Measurements from ENCODE around the gene SMIM1.
A peak's percentile ranks its signal among the peaks of the same experiment; 100 is the strongest.

SMIM1 gene

DNA sequence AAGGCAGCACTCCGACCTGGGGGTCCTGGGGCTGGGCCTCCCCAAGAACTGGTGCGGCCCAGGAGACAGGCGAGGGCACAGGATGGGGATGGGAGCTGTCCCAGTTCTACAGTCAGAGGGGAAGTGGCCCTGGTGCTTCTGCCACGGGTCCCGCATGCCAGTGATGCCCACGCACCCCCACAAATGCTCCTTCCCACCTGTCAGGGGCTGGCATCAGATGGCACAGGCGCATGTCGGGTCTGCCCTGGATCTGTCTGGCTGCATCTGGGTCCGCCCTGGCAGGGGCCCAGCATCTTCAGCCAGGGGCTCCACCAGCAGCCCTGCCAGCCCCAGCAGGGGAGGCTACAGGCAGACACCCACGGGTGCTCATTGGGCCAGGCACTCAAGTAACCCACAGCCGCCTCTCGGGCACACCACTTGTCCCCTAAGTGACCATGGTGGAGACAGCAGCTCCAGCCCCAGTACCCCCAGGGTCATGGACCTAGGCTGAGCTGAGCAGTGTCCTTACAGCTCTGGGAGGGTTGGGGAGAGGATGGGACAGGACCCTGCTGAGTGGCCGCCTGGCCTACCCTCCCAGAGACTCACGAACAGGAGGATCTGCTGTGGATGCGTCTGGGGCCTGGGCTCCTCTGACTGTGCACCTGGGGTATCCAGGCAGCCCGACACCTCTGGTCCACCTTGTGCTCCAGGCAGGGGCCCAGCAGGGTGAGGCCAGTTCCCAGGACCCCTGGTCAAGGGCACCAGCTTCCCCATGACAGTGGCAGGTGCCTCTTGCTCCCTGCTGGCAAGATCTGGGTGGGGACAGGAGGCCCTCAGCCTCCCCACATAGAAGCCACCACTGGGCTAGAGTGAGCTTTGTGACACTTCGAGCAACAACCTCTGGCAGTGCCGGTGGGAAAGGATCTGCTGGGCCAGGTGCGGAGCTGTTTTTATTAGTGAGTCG, 5.4 kb downstream of the SMIM1 start:
- no peak for DNase-seq

DNA sequence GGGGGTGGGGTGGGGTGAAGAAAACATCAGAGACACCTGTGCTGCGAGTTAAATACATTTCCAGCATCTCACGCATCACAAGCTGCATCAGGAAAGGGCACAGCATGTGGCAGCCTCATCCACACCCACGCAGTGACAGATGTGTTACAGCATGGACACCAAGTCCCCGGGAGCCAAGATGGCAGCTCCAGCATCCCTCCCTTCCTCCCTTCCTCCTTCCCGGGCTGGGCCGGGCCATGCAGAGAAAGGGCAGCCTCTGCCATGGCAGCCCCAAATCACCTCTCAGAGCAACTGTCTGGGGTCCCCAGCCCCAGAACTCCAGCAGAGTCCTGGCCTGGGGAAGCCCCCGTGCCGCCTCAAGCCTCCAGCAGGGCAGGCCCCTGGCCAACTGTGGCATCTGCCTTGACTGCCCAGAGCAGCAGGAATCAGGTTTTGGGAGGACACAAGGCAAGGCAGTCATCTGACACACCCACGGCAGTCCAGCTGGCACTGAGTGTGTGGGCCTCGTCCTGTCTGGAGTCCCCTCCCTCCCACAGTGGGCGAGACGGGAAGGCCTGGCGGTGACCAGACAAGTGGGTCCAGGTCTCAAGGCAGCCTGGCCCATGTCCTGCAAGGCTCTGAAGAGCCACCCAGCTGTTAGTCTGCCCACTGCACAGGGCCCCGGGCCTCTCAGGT, 6.2 kb downstream of the SMIM1 start:
- DNase-seq = no peak

DNA sequence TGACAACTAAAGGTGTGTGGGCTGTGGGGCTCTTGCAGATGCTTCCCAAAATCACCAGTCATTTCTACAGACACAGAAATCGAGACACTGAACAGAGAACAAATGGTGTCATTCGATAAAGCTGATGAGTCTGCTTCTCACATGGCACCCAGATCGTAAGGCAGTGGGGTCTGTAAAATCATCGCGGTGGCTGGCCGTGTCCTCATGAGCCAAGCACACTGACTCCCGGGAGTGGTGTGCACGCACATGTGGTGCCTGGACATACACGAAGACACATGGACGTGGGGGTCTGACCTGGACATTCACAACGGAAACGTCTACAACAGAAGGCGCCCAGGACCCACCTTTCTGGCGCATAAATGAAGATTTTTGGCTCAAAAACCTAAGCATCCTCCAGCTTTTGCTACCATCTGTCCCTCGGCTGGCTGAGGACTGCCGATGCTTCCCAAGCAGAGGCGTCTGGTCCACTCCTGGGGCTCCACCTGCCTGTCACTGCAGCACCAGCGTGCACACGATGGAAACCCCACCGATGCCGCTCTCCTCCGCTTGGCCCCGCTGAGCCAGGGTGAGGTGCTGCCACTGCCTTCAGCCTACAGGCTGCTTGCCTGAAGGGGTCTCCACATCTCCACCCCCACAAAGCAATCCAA, 6.8 kb downstream of the SMIM1 start:
- DNase-seq = no peak

DNA sequence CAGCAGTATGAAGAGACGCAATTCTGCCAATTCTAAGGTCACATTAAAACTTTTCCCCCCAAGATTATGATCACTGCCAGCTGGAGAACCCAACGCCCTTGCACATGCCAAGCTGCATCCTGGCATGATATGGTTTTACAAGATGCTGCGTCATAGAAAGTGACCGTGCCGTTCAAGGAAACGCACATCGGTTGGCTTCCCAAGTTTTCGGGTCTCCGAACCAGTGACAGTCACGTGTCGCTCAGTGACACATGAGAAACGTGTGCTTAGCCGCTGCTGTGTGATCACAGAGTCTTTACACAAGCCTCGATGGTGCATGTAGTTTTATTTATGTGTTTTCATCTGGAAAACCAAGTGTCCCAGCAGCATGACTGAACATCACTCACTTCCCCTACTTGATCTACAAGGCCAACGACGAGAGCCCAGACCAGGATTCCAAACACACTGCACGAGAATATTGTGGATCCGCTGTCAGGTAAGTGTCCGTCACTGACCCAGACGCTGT, 7.4 kb downstream of the SMIM1 start:
- DNase-seq = no peak

DNA sequence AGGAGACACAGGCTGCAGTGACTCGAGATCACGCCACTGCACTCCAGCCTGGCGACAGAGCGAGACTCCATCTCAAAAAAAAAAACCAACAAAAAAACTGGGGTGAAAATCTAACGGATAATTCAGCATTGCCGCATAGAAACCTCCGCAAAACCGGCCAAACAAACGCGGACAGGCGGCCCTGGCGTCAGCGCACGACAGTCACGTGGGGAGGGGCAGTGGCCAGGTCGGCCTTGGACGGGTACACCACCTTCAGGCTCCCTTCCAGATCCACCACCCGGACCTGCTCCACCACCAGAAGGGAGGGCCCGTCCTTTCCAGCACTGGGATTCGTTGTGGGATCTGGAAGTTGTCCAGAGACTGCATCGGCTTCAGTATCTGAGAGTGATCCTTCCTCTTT, 8.4 kb downstream of the SMIM1 start:
- no peak for DNase-seq

DNA sequence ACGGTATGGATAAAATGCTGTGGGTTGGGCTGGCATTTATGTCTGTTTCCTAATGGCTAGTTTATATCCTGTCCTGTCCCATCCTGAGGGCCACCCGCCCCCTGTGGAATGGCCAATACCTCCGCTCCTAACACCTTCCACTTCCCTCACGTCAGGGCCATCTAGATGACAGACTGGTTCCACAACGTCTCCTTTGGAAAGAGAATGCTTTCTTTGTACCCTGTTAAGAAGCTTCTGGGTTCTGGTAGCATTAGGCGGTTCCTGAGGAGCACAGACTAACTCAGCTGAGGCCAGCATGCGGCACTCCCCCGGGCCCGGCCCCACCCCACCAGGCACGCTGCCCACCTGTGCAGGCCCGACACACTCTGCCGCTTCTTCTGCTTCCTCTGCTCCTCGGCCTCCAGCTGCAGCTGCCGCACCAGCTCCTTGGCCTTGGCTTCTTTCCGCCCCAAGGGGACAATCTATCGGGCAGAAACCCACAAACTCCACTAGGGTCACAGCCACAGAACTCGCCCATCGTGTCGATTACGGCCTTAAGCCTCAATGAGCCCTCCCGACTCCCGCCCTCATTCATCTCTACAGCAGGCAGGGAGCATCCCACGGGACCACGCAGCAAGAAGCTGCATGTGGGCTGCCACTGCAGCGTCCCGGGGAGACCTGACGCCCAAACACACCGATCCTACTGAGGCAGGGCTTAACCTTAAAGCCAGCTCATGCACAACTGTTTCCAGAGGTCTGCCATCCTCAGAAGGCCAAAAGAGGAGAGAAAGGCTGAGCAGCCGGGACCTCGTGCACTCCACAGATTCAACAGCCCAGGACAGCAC, 11.3 kb downstream of the SMIM1 start:
- DNase-seq = no peak

DNA sequence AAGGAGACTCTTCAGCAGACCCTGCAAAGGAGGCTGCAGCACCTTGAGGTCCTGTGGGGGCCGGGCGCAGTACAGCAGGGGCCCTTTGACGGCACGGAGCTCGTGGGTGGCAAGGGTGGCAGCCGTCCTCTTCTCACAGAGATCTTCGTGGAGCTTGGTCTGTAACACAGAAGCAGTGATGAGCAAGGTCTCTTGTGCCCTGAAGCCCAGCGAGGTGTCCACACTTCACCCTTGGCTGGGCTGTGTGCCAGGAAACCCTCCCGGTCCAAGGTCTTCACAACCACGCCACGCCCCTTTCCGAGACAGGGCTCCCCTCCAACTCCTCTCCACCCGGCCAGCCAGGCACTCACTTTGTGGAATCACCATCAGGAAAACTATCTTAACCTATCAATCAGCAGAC, 12.5 kb downstream of the SMIM1 start:
- DNase-seq = no peak

DNA sequence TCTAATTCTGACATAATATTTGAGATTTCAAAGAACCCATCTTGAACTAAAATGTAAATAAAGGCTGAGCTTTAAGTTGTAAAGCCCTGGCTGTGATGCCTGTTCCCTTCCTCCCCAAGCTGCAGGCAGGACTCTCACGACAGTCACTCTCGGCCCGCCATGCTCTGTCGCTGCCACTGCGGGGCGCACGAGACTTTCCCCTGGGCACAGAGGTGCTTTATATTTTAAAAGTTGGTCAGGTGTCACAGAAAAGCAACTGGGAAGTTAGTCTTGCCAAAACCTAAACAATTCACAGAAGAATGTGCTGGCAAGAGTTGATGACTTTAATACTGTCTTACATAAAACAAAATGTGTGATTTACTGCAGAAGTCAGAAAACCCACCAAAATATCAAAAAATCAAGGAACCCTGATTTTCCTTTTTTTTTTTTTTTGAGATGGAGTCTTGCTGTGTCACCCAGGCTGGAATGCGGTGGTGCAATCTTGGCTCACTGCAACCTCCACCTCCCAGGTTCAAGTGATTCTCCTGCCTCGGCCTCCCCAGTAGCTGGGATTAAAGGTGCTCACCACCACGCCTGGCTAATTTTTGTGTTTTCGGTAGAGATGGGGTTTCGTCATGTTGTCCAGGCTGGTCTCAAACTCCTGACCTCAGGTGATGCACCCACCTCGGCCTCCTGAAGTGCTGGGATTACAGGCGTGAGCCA, 13.1 kb downstream of the SMIM1 start:
- no peak for DNase-seq

DNA sequence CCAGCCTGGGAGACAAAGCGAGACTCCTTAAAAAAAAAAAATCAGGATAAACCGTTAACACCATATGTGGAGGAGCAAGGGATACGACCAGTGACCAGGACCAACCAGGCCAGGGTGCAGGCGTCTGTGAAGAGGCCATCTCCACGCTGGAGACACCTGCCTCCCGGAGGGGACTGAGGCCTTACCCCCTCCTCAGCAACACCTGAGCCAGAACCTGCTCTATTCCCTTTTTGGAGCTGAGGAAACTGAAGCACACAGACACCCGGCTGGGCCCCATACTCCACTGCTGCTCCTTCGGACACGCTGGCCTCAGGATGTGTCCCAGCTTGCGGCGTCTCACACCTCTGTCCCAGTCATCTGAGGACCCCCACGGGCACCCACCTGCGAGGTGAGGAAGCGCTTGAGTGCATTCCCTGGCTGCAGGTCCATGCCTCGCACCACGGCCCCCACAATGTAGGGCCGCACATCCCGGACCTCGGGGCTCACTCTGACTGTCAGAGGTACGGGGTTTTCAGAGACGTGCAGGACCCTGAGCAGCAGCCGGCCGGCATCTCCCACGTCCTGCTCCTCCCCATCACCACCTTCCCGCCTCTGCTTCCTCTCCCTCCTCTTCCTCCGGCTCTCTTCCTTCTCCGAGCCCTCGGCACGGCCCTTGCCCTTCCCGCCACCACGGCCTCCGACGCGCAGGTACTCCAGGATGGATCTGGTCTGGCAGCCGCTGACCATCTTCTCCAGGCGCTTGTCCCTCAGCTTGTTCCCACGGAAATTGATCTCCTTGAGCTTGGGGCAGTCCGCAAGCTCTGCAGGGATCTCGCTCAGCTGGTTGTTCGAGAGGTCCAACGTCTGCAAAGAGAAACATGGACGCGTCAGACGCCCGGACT, 14.2 kb downstream of the SMIM1 start:
- DNase-seq = no peak

DNA sequence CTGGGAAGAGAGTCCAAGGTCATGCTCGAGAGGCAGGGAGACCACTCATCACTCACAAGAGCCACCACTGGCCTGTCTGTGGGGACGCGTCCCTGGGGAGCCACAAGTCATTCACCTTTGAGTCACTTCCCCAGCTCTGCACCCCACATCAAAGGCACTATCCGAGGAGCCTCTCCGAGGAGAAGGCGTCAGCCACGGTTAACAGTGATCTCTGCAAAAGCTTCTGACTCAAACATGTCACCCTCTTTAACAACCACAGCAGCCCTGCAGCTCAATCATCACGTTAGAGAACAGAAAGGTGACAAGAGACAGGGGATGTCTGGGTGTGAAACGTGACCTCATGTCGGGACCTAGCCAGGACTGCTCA, 14.8 kb downstream of the SMIM1 start:
- no peak for DNase-seq

DNA sequence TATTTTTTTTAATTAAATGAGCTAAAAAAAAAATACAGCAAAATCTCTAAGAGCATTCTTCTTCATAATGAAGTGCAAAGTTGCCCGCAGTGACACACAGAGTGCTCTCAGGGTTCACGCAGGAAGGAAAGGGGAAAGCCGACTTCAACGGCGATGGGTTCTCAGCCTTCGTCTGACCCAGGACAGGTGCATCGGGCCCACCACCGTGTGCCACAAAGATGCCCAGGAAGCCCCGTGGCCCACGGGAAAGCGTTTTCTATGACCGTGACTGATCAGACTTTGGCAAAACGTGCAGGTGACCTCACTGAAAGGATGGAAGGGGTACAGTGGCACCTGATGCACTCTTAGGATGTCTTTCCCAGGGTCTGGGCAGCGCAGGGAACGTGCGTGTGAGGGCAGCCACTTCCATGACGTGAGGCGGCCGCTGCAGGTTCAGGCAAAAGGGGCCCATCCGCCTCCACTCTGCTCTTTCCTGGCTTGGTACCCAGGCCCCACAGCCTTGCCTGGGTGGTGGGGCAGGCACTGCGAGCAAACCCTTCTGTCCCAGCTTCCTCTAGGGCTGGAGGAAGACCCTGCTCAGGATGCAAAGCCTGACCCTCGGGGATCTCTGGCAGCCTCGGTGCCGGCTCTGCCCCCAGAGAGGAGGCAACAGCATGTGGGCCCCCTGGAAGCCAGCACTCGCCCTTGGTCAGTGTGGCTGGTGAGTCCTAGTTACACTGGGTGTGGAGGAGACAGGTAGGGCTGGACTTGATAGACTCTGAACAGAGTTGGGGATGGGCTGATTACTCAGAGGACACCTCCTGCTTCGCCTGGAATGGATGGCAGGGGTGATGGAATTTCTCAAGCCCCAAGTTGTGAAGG, 15.4 kb downstream of the SMIM1 start:
- no peak for DNase-seq

DNA sequence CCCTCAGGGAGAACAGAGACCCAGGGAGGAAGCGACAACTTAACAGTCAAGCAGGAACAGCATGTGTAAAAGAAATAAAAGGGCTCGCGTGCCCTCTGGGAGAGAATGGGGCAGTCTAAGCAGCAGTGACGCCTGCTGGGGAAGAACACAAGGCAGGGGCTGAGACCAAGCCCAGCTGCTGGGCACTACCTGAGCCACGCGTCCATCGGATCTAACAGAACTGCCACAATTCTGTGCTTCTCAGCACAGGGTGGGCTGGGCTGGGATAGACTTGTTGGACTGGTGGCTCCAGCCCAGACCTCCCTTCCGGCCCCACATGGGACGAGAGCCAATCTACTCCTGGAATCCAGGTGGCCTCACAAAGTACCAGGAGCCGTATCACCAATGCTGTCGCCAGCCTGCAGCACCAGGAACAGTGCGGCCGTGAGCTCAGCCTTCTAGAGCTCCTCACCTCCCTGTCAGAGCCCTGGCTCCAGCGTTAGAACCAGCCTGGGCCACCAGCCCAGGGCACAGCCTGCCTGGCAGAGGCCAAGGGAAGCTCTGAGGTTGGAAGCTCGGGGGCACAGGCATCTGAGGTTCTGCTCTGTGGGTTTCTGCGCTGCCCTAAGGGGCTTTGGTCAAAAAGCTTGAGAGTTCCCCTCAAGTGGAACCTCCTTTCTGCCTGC, 16.3 kb downstream of the SMIM1 start:
- no peak for DNase-seq

DNA sequence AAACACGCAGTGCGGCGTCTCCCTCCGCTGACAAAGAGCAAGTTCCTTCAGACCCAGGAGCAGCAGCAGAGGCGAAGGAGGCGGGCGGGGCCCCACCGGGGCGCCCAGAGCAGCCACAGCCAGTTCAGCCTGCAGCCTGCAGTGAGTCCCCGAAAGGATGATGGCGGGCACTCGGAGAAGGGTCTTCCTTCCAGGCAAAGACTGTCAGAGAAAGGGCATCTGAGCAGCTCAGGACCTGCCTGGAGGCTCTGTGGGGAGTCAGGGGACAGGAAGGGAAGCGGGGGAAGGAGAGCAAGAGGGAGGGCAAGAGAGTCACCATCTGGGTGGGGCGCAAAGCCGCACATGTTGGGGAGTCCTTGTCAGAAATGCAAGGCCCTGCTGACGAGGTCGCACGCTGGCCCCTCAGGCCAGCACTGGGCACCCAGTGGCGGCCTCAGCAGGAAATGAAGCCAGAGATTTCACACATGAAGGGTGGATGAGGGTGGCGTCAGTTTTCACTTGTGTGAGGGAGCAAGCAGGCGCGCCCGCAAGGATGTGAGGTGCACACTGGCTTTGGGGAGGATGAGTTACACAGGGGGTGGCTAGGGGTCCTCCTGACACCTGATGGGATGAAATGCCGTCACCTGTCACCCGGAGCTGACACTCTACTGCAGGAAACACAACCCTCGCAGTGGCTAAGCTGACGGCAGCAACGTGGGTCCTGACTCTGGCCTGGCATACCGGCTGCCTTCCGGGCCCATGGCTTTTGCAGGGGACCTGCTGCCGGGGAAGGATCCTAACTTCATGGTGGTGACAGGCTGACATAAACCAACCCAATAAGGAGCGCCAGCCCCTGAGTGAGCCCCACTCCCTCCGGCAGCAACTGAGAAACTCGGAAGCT, 17.1 kb downstream of the SMIM1 start:
- no peak for DNase-seq

DNA sequence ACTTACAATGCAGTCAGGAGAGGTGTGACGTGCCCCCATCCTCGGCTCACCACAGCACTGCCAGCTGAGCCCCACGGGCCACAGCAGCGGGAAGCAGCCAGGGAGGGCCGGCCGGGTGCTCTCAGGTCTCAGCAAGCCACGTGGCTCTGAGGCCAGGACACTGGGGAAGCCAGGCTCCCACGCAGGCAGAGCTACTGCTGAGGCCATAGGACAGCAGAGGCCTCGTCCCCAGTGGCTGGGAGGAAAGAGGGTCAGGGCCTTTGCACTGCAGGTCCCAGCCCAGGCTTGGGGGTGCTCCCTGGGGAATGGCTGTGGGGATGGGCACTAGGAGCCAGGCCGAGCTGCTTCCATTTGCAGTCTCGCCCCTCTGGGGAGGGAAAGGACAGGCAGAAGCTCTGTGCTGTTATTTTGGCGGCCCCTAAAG, 18.0 kb downstream of the SMIM1 start:
- no peak for DNase-seq

DNA sequence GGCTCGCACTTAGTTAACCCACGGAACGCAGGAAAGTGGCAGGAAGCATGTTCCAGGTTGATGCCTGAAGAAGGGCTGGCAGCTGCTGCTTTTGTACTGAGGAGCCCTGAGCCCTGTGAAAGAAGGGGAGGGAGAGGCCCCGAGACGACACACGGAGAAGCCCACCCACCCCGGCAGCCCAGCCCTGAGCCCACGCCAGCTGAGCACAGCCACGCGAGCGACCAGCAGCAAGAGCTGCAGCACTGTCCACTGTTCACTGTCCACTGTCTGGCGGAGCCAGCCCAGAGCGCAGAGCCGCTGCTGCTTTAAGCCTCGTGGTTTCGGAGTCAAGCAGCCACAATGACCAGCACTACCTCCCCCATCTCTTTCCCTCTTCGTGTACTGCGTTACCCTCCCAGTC, 18.4 kb downstream of the SMIM1 start:
- no peak for DNase-seq

DNA sequence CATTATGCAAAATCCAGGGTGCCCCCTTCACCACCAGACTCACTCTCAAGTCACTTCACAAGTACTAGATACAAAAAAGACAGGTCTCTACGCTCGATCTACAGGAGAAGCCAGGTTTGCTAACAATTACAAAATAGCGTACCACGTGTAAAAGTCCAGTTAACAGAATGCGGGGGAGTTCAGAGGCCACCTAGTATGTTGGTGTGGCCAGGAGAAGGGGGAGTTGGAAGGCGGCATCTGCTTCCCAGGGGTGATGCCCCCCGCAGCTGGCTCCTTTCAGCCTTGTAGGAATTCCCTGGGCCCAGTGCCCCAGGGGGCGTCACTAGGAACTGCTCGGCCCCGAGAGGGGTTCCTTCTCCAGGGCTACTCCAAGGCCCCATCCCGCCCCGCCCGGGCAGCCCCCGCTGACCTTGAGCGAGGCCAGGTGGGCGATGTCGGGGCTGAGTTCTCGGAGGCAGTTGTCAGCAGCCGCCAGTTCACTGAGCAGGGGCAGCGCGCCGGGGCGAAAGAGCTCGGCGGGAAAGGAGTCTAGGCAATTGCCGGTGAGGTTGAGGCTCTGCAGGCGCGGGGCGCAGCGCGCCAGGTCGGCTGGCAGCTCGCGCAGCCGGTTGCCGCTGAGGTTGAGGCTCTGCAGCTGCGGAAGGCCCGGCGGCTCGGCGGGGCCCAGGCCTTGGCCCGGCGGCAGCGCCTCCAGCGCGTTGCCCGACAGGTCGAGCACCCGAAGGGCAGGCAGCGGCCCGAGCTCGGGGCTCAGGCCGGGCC, 23.1 kb downstream of the SMIM1 start:
- DNase-seq = no peak

DNA sequence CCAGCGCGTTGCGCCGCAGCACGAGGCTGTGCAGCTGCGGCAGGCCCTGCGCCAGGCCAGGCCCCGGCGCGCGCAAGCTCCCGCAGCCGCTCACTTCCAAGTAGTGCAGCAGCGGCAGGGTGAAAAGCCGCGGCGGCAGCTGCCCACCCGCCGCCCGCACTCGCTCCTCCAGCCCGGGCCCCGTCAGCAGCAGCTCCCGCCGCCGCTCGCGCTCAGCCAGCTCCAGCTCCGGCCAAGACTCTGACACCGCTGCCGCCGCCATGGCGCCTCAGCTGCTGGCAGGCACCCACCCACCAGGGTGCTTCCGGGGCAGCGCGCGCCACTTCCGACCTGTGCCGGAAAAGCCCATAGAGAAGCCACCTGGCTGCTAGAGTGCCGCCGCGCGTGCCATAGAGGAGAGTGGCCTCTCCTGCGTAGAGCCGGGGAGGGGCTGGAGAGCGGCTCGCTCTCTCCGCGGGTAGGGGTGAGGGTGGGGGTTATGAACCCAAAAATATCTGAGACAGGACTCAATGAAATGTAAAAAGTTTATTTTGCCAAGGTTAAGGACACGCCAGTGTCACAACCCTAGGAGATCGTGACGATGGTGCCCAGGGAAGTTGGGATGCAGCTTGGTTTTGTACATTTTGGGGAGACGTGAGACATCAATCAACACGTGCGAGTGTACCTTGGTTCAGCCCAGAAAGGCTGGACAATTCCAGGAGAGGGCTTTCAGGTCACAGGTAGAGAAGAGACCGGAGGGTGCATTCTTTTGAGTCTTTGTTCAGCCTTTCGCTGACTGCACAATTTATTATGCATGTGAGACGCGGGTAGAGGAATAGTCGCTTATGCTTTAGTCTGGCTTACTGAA, 23.9 kb downstream of the SMIM1 start, which contains the start of gene LRRC47:
LRRC47 (minus strand) TSS at position 284 of the 847 bp plus-strand sequence; CDS start at position 262, 22 bp downstream.
- DNase-seq = peak; percentile 96
